GM10266 (cell line): ENCODE measurements around the gene HIP1R.

ENCODE experiments used
- DNase-seq: peaks from one replicate; pipeline ENCODE4 v3.0.0; 2012; ENCODE audit errors: extremely low spot score
- CTCF ChIP-seq: IDR thresholded peaks from 2 replicates; pipeline ENCODE4 v1.5.1; 2012; ENCODE audit warnings: mild to moderate bottlenecking, low read depth; ENCODE audit not compliant: control insufficient read depth, insufficient read depth; ENCODE audit errors: missing control alignments

The HIP1R gene

GRCh38 chr12:122845041-122845864 lies 10.0 kb downstream of the HIP1R start:
- TF ChIP-seq CTCF = no peak

GRCh38 chr12:122845865-122846621 lies 10.8 kb downstream of the HIP1R start:
- no peak for DNase-seq
- TF ChIP-seq CTCF = no peak

More at GRCh38 chr12:122845041-122845864, 10.0 kb downstream of the HIP1R start:
- no peak for DNase-seq

- DNase-seq = no peak
- TF ChIP-seq CTCF = no peak
Measured at GRCh38 chr12:122846622-122847515, 11.6 kb downstream of the HIP1R start.

GRCh38 chr12:122847516-122847836 lies 12.2 kb downstream of the HIP1R start:
- TF ChIP-seq CTCF = no peak
- no peak for DNase-seq

- DNase-seq = no peak
Measured at GRCh38 chr12:122847921-122848421, 12.7 kb downstream of the HIP1R start.

More at GRCh38 chr12:122847921-122848421, 12.7 kb downstream of the HIP1R start:
- TF ChIP-seq CTCF = no peak
